ENCODE measurements around the gene KRTAP3-2.
"Not testable (repeated sequence)": the region's sequence is repeated elsewhere in the genome, so short reads cannot be mapped to it uniquely, and the experiment has no call there.

Gene KRTAP3-2
- total RNA-seq, result 0 reads per million in 3 experiments

DNA sequence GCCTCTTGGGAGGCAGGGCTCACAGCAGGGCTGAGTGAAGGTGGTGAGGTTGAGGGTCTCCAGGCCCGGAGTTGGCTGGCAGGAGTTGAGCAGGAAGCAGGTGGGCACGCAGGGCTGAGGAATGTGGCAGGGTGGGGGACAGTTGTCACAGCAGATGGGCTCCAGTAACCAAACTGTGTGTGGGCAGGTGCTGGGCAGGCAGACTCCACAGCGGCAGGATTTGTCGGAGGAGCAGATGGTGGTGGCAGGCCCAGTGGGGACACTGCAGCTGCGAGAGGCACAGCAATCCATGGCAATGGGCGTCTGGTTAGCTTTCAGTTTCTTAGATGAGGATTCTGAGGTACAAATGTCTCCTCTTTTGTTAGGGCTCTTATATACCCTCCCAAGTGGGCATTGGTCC lies at the start of gene KRTAP3-2:
KRTAP3-2 (minus strand) TSS at position 344 of the 400 bp plus-strand sequence; CDS start at position 291, 53 bp downstream.
- not testable (repeated sequence) for DNase-seq

GRCh38 chr17:41049110-41049509 lies 49.4 kb upstream of the KRTAP3-2 start:
- no peak for DNase-seq

- no peak for DNase-seq
Measured at GRCh38 chr17:41048441-41048840, 48.7 kb upstream of the KRTAP3-2 start.

DNA sequence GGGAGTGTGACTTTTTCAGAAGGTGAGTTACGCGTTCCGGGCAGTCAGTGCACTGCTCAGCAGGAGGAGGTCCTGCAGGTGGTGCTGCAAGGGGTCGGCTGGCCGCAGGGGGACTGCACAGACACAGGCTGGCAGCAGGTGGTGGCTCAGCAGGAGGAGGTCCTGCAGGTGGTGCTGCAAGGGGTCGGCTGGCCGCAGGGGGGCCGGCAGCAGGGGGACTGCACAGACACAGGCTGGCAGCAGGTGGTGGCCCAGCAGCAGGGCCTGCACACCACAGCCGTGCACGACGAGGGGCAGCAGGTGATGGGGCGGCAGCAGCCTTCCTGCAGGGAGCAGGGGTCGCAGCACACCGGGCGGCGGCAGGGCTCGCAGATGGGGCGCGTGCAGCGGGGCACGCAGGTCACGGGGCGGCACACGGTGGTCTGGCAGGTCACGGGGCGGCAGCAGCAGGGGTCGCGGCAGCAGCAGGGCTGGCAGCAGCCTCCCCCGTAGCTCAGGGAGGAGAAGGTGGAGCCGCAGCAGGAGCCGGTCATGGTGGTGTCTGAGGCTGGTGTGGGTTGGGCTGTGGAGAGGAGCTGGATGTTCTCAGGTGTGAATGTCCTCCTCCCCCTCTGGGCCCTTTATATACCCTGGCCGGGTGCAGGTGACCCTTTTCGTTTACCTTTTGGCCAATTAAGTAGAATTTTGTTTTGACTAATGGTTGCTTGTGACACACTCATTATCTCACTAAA lies 47.2 kb upstream of the KRTAP3-2 start, which contains the start of gene KRTAP2-1:
KRTAP2-1 (minus strand) TSS at position 582 of the 731 bp plus-strand sequence; CDS start at position 533, 49 bp downstream.
- DNase-seq, result not testable (repeated sequence)

- DNase-seq, result no peak
Measured at GRCh38 chr17:41042953-41043352, 43.2 kb upstream of the KRTAP3-2 start.

- DNase-seq, result not testable (repeated sequence)
Measured at GRCh38 chr17:41040783-41041571, 41.3 kb upstream of the KRTAP3-2 start, which contains the start of gene KRTAP1-1. Gene KRTAP1-1 (minus strand): TSS chr17:41041450. CDS start chr17:41041397, 53 bp downstream.

DNA sequence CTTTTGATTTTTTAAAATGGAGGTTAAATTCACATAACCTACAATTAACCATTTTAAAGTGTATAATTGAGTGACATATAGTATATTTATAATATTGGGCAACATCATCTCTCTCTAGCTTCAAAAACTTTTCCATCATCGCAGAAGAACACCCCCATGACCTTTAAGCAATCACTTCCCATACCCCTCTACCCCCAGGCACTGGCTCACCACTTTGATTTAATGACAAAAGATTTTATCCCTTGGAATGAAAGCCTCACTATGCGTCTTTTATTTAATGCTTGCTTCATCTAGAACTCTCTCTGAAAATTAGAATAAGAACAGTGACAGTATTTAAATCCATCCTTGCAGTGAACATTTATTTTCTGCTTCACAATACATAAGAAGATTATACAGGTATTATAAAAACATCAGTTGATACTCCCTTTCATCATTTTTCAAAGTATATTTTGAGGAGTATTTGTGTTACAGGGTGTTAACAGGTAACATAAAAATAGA lies 38.2 kb upstream of the KRTAP3-2 start:
- no peak for DNase-seq

DNA sequence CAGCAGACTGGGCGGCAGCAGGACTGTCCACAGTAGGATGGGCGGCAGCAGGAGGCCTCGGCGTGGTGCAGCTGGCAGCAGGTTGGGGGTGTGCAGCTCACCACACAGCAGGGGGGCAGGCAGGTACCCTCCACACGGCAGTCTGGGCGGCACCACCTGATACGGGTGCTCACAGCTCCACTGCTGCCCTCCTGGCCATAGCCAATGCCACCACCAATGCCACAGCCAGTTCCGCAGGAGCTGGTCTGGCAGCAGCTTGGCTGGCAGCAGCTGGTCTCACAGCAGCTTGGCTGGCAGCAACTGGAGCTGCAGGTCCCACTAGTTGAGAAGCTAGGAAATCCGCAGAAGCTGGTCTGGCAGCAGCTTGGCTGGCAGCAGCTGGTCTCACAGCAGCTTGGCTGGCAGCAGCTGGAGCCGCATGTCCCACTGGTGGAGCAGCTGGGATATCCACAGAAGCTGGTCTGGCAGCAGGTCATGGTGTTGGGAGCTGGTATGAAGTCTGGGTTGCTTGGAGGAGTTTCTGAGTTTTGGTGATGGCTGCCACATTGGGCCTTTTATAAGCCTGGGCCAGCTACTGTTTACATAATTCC lies 34.7 kb upstream of the KRTAP3-2 start, which contains the start of gene KRTAP1-3:
KRTAP1-3 (minus strand) TSS at position 529 of the 590 bp plus-strand sequence; CDS start at position 476, 53 bp downstream.
- not testable (repeated sequence) for DNase-seq

DNA sequence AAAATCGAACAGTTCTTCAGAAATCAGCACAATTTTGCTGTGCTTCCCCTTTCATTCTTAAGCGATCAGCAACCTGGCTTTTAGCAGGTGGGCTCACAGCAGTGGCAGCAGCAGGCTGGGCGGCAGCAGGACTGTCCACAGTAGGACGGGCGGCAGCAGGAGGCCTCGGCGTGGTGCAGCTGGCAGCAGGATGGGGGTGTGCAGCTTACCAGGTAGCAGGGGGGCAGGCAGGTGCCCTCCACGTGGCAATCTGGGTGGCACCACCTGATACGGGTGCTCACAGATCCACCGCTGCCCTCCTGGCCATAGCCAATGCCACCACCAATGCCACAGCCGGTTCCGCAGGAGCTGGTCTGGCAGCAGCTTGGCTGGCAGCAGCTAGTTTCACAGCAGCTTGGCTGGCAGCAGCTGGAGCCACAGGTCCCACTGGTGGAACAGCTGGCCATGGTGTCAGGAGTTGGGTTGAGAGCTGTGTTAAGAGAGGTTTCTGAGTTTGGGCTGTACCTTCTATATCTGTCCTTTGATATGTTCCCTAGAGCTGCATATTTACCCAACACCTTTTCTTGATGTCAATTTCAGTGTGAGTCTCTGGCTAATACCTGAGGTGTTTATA lies 30.0 kb upstream of the KRTAP3-2 start, which contains the start of gene KRTAP1-4:
KRTAP1-4 (minus strand) TSS at position 563 of the 613 bp plus-strand sequence; CDS start at position 446, 117 bp downstream.
- no peak for DNase-seq

DNA sequence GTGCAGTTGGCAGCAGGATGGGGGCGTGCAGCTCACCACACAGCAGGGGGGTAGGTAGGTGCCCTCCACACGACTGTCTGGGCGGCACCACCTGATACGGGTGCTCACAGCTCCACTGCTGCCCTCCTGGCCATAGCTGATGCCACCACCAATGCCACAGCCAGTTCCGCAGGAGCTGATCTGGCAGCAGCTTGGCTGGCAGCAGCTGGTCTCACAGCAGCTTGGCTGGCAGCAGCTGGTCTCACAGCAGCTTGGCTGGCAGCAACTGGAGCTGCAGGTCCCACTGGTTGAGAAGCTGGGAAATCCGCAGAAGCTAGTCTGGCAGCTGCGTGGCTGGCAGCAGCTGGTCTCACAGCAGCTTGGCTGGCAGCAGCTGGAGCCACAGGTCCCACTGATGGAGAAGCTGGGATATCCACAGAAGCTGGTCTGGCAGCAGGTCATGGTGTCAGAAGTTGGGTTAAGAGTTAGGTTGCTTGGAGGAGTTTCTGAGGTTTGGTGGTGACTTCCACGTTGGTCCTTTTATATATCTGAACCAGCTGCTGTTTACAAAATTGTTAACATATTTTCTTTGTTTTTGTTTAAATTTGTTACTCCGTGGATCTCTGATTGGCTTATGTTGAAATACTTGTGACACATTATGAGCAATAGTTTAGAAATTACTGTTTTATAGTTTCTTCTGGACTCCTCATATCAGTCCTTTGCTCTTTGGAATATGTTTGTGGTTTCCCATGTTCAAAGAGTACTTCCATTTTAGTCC lies 27.2 kb upstream of the KRTAP3-2 start, which contains the start of gene KRTAP1-5:
KRTAP1-5 (minus strand) TSS at position 494 of the 757 bp plus-strand sequence; CDS start at position 441, 53 bp downstream.
- DNase-seq, result no peak

DNA sequence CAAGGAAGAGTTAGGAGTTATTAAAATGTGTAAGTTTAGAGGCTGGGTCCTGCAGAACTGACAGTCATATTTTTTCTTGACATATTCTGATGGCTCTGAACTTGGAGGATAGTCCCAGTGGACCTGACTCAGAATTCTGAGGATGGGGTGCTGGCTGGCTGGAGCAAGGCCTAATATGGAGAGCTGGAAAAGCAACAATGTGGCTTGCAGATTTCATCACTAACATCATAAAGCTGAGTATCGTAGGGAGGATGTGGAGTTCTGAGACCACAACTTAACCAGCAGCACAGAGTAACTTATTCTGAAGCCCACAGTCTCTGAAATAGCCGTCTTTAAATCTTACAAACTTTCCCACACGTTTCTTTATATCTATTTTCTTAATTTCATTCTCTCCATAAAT lies 25.0 kb upstream of the KRTAP3-2 start:
- DNase-seq, result no peak

GRCh38 chr17:41020336-41020735 lies 20.6 kb upstream of the KRTAP3-2 start:
- DNase-seq, result no peak

GRCh38 chr17:41019415-41019814 lies 19.7 kb upstream of the KRTAP3-2 start:
- no peak for DNase-seq

- DNase-seq, result no peak
Measured at GRCh38 chr17:41018541-41018940, 18.8 kb upstream of the KRTAP3-2 start.

GRCh38 chr17:41016578-41017215 lies 17.0 kb upstream of the KRTAP3-2 start:
- no peak for DNase-seq

DNA sequence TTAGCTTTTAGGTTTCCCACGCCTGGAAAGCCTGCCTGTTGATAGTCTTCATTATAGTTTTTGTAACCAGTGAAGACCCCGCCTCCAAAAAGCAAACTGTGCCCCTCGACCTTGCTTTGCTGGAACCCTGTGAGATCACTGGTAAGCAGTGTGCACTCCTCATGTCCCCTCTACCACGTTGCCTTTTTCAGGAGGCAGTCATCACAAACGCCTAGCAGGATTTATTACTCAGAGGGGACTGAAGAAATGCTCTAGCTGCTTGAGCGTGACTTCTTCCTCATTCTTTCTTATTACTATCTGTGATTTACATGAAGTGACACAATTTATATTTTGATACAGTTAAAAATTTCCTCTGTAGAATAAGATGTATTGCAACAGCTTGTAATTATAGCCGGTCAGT lies 15.7 kb upstream of the KRTAP3-2 start:
- DNase-seq, result no peak

DNA sequence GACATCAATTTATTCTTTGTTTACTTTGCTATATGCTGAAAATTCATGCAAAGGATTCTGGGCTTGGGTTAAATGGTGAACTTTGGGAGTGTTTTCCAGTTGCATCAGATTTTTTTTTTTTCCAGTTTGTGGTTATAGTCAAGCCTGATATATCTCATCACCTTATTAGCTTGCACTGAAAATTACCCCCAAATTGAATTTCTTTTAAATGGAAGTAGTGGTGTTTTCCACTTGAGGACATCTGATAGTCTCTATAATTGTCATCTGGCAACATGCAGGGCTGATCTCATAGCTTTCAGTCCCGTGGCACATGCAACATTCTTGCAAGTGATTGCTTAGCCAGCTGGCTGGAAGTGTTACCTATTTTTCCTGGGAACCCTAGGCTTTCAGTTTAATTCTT lies 13.9 kb upstream of the KRTAP3-2 start:
- DNase-seq, result no peak

- no peak for DNase-seq
Measured at GRCh38 chr17:41013181-41013580, 13.5 kb upstream of the KRTAP3-2 start.

- DNase-seq, result no peak
Measured at GRCh38 chr17:41012326-41013120, 12.8 kb upstream of the KRTAP3-2 start.

DNA sequence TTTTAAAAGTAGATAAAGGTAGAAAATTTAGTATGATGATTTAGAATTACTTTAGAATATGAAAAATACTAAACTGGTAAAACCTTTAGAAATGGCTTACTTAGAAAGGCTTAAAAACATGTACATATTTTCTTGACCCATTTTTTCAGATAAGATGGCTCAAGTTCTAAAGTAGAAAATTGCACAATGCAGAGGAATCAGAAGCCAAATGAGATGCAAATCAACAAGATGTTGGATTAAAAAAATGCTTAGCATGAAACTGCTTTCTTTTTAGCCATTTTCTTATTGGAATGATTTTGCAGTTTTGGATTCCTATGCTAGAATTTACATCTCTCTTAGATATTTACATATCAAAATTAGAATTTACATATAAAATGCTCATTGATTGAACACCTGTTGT lies 10.7 kb upstream of the KRTAP3-2 start:
- DNase-seq, result no peak
